Psoas muscle (tissue), 8 donors: ENCODE measurements around the gene TSPAN16. TPM values are rescaled to one million over a fixed set of nuclear protein-coding genes. Genes with fewer than 3 reads are reported as not detected.

Experiments
- ATAC-seq, 4 donors: fragments of 200-7000 bp; cut with Tn5 transposase; one replicate each; pipeline ENCODE4 v1.9.1; 2020; ENCODE audit warnings: moderate library complexity in 3 of 4, mild to moderate bottlenecking in 2 of 4
- DNase-seq, 2 donors: peaks; one replicate each; pipeline ENCODE4 v3.0.0-alpha.2; 2020
- H3K27ac ChIP-seq: fragments of 200-600 bp; one replicate; pipeline ENCODE4 v1.8.0; 2022
- H3K27me3 ChIP-seq, 3 donors: fragments of 200-600 bp in 1 of 3; one replicate each; pipeline versions ENCODE4 v1.6.1 to v1.8.0; 2013 to 2022; ENCODE audit warnings: low read length in 2 of 3, mild to moderate bottlenecking in 2 of 3, moderate library complexity in 1 of 3; ENCODE audit not compliant: insufficient read depth in 3 of 3
- H3K36me3 ChIP-seq, 2 donors: fragments of 200-600 bp in 1 of 2; one replicate each; pipeline versions ENCODE4 v1.6.1 to v1.8.0; 2013 to 2022; ENCODE audit warnings: low read depth in 1 of 2, mild to moderate bottlenecking in 1 of 2, moderate library complexity in 1 of 2; ENCODE audit not compliant: insufficient read depth in 1 of 2
- H3K4me1 ChIP-seq: fragments of 200-600 bp; one replicate; pipeline ENCODE4 v1.8.0; 2022
- H3K4me3 ChIP-seq: fragments of 200-600 bp; one replicate; pipeline ENCODE4 v1.8.0; 2022; ENCODE audit warnings: mild to moderate bottlenecking
- H3K9me3 ChIP-seq: fragments of 200-600 bp; one replicate; pipeline ENCODE4 v1.8.0; 2022
- WGBS, 3 donors: extraction: QIAGEN DNeasy Blood & Tissue Kit; methylation state at CpG; one replicate each; pipeline versions ENCODE4 v1.1.6 to v1.1.7; 2013; 5-methylcytosine and 5-hydroxymethylcytosine counted together
- intact Hi-C, 2 donors: fragments of 100-400 bp; cut with DNase I; formaldehyde crosslinking; loops; one replicate each; pipeline versions ENCODE4 v1.11.0 to v1.14.2; 2022
- polyA plus RNA-seq, 3 donors: library from polyadenylated mRNA; stranded (reverse); fragments of 200-250 nt; gene quantifications; one replicate each; pipeline ENCODE4 v1.2.3, GENCODE V29; 2013
- total RNA-seq, 4 donors: library from RNA; stranded (reverse); fragmentation: NEBNext Ultra II Directional in 2 of 4; extraction: Animal tissue kit (Norgen Biotek cat#: 25700) in 2 of 4; gene quantifications; one replicate each; pipeline versions ENCODE4 v1.2.1 to v1.2.4, GENCODE V29; 2021 to 2023
- TF ChIP-seq, protein P1 (sequence below): fragments of 200-600 bp; IDR thresholded peaks from one replicate; pipeline ENCODE4 v1.8.0; 2022; ENCODE audit warnings: antibody characterized with exemption
- donor health status: healthy with polysubstance abuse.
- donor health status: DM: no; HTN: no; CAD: no; lungs with moderate emphysema.
- donor health status: Bipolar disorder and iron deficiency.
- donor health status: healthy.
- donor health status: DM: yes; HTN: yes; CAD: no.
- donor health status: DM: no; HTN: no; CAD: no.
- donor health status: DM: no; HTN: no; CAD: no.
- donor health status: DM: yes; HTN: yes; CAD: no.

The TSPAN16 gene
- total and polyA plus RNA-seq, 7 donors, result not detected

DNA sequence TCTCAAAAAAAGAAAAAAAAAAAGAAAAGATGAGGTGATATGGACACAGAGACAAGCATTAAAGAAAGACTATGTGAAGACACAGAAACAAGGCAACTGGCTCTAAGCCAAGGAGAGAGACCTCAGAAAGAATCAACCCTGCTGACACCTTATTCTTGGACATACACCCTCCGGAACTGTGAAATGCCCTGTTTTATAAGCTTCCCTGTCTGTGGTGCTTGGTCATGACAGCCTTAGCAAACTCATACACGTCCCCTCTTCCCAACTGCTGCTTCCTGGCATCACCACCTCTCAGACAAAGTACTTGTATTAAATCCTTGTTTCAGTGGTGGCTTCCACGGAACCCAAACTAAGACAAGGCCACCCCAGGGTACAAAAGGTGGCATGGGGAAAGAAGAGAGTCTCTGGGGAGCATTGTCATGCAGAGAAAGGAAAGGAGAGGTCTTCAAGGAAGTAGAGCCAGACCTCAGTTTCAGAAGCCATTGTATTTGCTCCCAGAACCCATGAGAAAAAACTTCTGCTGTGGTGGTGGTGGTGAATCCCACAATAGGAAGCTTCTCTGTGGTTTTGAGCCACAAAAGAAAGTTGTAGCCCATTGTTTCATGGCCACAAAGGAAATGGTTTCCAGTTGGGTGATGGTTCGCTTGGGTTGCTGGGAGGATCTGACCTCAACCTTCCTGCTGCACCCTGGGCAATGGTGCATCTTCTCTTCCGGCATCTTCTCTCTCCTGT lies 16.3 kb upstream of the TSPAN16 start:
- DNase-seq (no peak), ATAC-seq (no peak)
- Histone ChIP-seq H3K27ac (no peak overlapping the region), H3K27me3 (no peaks in the 10 kb centered on the region), H3K4me3 (no peak overlapping the region), H3K4me1 (no peaks in the 10 kb centered on the region), H3K36me3 (no peaks in the 10 kb centered on the region), H3K9me3 (no peaks in the 10 kb centered on the region)
- 73 to 87% (median 82%) methylated on average over 5 of the region's 5 CpGs for WGBS, 3 donors
- TF ChIP-seq, protein P1, sequence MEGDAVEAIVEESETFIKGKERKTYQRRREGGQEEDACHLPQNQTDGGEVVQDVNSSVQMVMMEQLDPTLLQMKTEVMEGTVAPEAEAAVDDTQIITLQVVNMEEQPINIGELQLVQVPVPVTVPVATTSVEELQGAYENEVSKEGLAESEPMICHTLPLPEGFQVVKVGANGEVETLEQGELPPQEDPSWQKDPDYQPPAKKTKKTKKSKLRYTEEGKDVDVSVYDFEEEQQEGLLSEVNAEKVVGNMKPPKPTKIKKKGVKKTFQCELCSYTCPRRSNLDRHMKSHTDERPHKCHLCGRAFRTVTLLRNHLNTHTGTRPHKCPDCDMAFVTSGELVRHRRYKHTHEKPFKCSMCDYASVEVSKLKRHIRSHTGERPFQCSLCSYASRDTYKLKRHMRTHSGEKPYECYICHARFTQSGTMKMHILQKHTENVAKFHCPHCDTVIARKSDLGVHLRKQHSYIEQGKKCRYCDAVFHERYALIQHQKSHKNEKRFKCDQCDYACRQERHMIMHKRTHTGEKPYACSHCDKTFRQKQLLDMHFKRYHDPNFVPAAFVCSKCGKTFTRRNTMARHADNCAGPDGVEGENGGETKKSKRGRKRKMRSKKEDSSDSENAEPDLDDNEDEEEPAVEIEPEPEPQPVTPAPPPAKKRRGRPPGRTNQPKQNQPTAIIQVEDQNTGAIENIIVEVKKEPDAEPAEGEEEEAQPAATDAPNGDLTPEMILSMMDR, result no peak
- intact Hi-C loops, result no loop called here

DNA sequence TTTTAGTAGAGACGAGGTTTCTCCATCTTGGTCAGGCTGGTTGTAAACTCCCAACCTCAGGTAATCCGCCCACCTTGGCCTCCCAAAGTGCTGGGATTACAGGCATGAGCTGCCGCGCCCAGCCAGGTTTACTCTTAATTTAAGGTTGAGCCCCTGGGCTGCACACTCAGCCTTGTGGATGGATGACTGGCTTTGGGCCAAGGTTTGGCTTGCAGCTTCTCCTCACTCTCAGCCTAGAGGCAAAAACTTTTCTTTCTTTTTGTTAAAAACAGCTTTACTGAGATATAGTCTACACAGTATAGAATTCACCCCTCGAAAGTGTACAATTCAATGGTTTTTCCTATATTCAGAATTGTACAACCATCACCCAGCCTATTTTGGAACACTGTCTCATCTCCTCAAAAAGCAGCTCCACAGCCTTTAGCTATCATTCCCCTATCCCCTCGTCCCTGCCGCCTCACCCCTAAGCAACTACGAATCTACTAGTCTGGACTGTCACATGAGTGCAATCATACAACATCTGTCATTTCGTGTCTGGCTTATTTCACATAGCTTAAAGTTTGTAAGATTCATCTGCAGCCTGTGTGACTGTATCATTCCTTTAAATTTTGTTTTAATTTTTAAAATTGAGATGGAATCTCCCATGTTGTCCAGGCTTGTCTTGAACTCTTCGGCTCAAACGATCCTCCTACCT lies 14.5 kb upstream of the TSPAN16 start:
- ATAC-seq (no peak), DNase-seq (no peak)
- Histone ChIP-seq H3K4me3 (no peak overlapping the region), H3K9me3 (no peaks in the 10 kb centered on the region), H3K4me1 (no peaks in the 10 kb centered on the region), H3K27me3 (no peaks in the 10 kb centered on the region), H3K27ac (no peak overlapping the region), H3K36me3 (no peaks in the 10 kb centered on the region)
- intact Hi-C loops, result no loop called here
- WGBS, 3 donors, result 55 to 61% (median 57%) methylated on average over 11 of the region's 11 CpGs
- TF ChIP-seq, protein P1, result no peak

DNA sequence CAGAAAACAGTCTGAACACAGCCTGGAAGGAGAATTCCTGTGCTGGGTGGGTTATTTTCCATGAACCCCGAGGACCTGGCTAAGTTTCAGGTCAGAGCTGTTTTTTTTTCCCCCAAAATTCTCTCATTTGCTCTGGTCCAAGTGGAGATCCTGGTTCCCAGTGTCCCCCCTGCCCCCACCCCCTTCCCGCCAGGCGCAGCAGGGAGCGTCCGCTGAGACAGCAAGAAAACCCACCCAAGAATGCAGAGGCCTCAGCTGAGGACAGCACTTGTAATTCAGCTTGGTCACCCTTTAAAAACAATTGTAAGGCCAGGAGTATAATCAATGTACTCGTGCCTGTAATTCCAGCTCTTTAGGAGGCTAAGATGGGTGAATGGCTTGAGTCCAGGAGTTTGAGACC lies 11.4 kb upstream of the TSPAN16 start:
- intact Hi-C loops, result no loop called here
- whole genome bisulfite sequencing, 3 donors, result 45 to 57% (median 56%) methylated on average over 6 of the region's 6 CpGs
- H3K4me1 ChIP-seq, result no peaks in the 10 kb centered on the region
- no peak overlapping the region for H3K4me3 ChIP-seq
- no peaks in the 10 kb centered on the region for H3K9me3 ChIP-seq
- no peaks in the 10 kb centered on the region for H3K36me3 ChIP-seq
- peaks cover 0 to 10% (median 0%) of the 10 kb centered on the region in 3 donors for H3K27me3 ChIP-seq
- H3K27ac ChIP-seq, result no peak overlapping the region
- DNase-seq (no peak), ATAC-seq (no peak)
- TF ChIP-seq, protein P1, result no peak

GRCh38 chr19:11286312-11286974 lies 9.5 kb upstream of the TSPAN16 start:
- WGBS, 3 donors, result 27 to 32% (median 29%) methylated on average over 6 of the region's 6 CpGs
- no peak for DNase-seq

More at GRCh38 chr19:11286312-11286974, 9.5 kb upstream of the TSPAN16 start:
- H3K27me3 ChIP-seq, result peaks cover 0 to 10% (median 0%) of the 10 kb centered on the region in 3 donors
- TF ChIP-seq, protein P1, result peak; percentile 24
- H3K36me3 ChIP-seq, result no peaks in the 10 kb centered on the region
- intact Hi-C loops, result loop anchor here in 1 of 2 donors (5.0 kb wide), 1 partner anchor 44 kb away; no protein-coding TSS in a partner anchor
- peak overlapping the region; percentile 32 for H3K27ac ChIP-seq
- no peaks in the 10 kb centered on the region for H3K4me1 ChIP-seq
- H3K4me3 ChIP-seq, result no peak overlapping the region
- H3K9me3 ChIP-seq, result no peaks in the 10 kb centered on the region
- ATAC-seq, result peak in 2 of 4 donors; percentile 33 to 46
